Tibial nerve (tissue), 4 donors: ENCODE measurements around the gene PC. TPM values are rescaled to one million over a fixed set of nuclear protein-coding genes. Genes with fewer than 3 reads are reported as not detected.

Experiments used
- DNase-seq, 2 donors: peaks; one replicate each; pipeline ENCODE4 v3.0.0-alpha.2; 2019; ENCODE audit warnings: low spot score in 2 of 2
- H3K27ac ChIP-seq, 4 donors: fragments of 200-600 bp; sonication (generic) in 3 of 4; one replicate each; pipeline ENCODE4 v1.5.1; 2017 to 2019; ENCODE audit warnings: mild to moderate bottlenecking in 1 of 4
- H3K27me3 ChIP-seq, 2 donors: fragments of 200-600 bp; sonication (generic) in 1 of 2; one replicate each; pipeline versions ENCODE4 v1.5.1 to v1.6.0; 2017 to 2019
- H3K36me3 ChIP-seq, 3 donors: fragments of 200-600 bp; sonication (generic); one replicate each; pipeline ENCODE4 v1.5.1; 2018 to 2019
- H3K4me1 ChIP-seq, 4 donors: fragments of 200-600 bp; sonication (generic) in 3 of 4; one replicate each; pipeline ENCODE4 v1.5.1; 2017 to 2019
- H3K4me3 ChIP-seq, 4 donors: fragments of 200-600 bp; sonication (generic) in 3 of 4; one replicate each; pipeline ENCODE4 v1.5.1; 2017 to 2019; ENCODE audit warnings: mild to moderate bottlenecking in 1 of 4, moderate library complexity in 1 of 4
- H3K9me3 ChIP-seq, 4 donors: fragments of 200-600 bp; sonication (generic) in 3 of 4; one replicate each; pipeline ENCODE4 v1.5.1; 2017 to 2019
- CTCF ChIP-seq, 5 experiments: fragments of 200-600 bp in 3 of 5; fragments of 450-650 bp in 2 of 5; sonication (generic) in 3 of 5; IDR thresholded peaks; one replicate each; pipeline ENCODE4 v1.5.1; 2016 to 2019; ENCODE audit warnings: antibody characterized with exemption in 5 of 5, mild to moderate bottlenecking in 3 of 5, moderate library complexity in 2 of 5
- EP300 ChIP-seq, 2 donors: sonication (generic); formaldehyde crosslinking; IDR thresholded peaks; one replicate each; pipeline ENCODE4 v1.6.1; 2017; ENCODE audit warnings: antibody characterized with exemption in 2 of 2, mild to moderate bottlenecking in 1 of 2
- POLR2A ChIP-seq, 2 donors: fragments of 450-650 bp; IDR thresholded peaks; one replicate each; pipeline ENCODE4 v1.6.1; 2017; ENCODE audit warnings: antibody characterized with exemption in 2 of 2, mild to moderate bottlenecking in 2 of 2, moderate library complexity in 2 of 2
- WGBS, 2 donors: methylation state at CpG; one replicate each; pipeline ENCODE4 v1.1.5; 2018; 5-methylcytosine and 5-hydroxymethylcytosine counted together
- total RNA-seq, 4 donors: library from RNA; depleted of rRNA; stranded (reverse); fragments of >200 nt; gene quantifications; one replicate each; pipeline ENCODE4 v1.1.0, GENCODE V29; 2016

PC gene
- total RNA-seq, 4 donors from 2014 or later, result 82.5 to 135 (median 90.2) TPM

- no peak for DNase-seq
- TF ChIP-seq POLR2A (IDR thresholded peaks at IDR 0.05) (no peak), CTCF (IDR thresholded peaks at IDR 0.05) (no peak), EP300 (IDR thresholded peaks at IDR 0.05) (no peak)
- H3K4me3 ChIP-seq, result no peak overlapping the region
- WGBS, 2 donors, result 91 to 96% methylated on average over 4 of the region's 4 CpGs
- H3K36me3 ChIP-seq, result peaks cover 0 to 17% (median 0%) of the 10 kb centered on the region in 3 donors
- no peaks in the 10 kb centered on the region for H3K4me1 ChIP-seq
- no peaks in the 10 kb centered on the region for H3K9me3 ChIP-seq
- no peak overlapping the region for H3K27ac ChIP-seq
- H3K27me3 ChIP-seq, result no peaks in the 10 kb centered on the region
Measured at GRCh38 chr11:66823700-66824099, 134.5 kb downstream of the PC start.

GRCh38 chr11:66820901-66821300 lies 137.3 kb downstream of the PC start:
- no peak overlapping the region for H3K27ac ChIP-seq
- no peak for DNase-seq
- H3K27me3 ChIP-seq, result no peaks in the 10 kb centered on the region
- WGBS, 2 donors, result 81 to 83% methylated on average over 3 of the region's 3 CpGs
- TF ChIP-seq EP300 (IDR thresholded peaks at IDR 0.05) (no peak), CTCF (IDR thresholded peaks at IDR 0.05) (no peak), POLR2A (IDR thresholded peaks at IDR 0.05) (no peak)
- H3K9me3 ChIP-seq, result no peaks in the 10 kb centered on the region
- H3K4me1 ChIP-seq, result no peaks in the 10 kb centered on the region
- H3K36me3 ChIP-seq, result peaks cover 0 to 23% (median 0%) of the 10 kb centered on the region in 3 donors
- H3K4me3 ChIP-seq, result no peak overlapping the region

- Histone ChIP-seq H3K27ac (no peak overlapping the region), H3K4me3 (no peak overlapping the region), H3K36me3 (peaks cover 0 to 23% (median 0%) of the 10 kb centered on the region in 3 donors), H3K27me3 (no peaks in the 10 kb centered on the region), H3K4me1 (no peaks in the 10 kb centered on the region), H3K9me3 (no peaks in the 10 kb centered on the region)
- no peak for TF ChIP-seq POLR2A (IDR thresholded peaks at IDR 0.05)
- TF ChIP-seq CTCF (IDR thresholded peaks at IDR 0.05), result no peak
- TF ChIP-seq EP300 (IDR thresholded peaks at IDR 0.05), result no peak
- WGBS, 2 donors, result 66 to 88% methylated on average over 3 of the region's 3 CpGs
- no peak for DNase-seq
Measured at GRCh38 chr11:66820381-66820780, 137.8 kb downstream of the PC start.

GRCh38 chr11:66818231-66818955 lies 139.8 kb downstream of the PC start:
- Histone ChIP-seq H3K27ac (no peak overlapping the region), H3K4me1 (no peaks in the 10 kb centered on the region), H3K27me3 (no peaks in the 10 kb centered on the region), H3K4me3 (no peak overlapping the region), H3K9me3 (no peaks in the 10 kb centered on the region), H3K36me3 (peaks cover 0 to 28% (median 0%) of the 10 kb centered on the region in 3 donors)
- no peak for TF ChIP-seq EP300 (IDR thresholded peaks at IDR 0.05)
- no peak for TF ChIP-seq POLR2A (IDR thresholded peaks at IDR 0.05)
- TF ChIP-seq CTCF (IDR thresholded peaks at IDR 0.05), result no peak
- 77 to 85% methylated on average over 3 of the region's 3 CpGs for WGBS, 2 donors
- no peak for DNase-seq

GRCh38 chr11:66815646-66816045 lies 142.5 kb downstream of the PC start:
- no peaks in the 10 kb centered on the region for H3K27me3 ChIP-seq
- DNase-seq, result no peak
- no peak overlapping the region for H3K27ac ChIP-seq
- no peak for TF ChIP-seq POLR2A (IDR thresholded peaks at IDR 0.05)
- no peak for TF ChIP-seq CTCF (IDR thresholded peaks at IDR 0.05)
- no peak for TF ChIP-seq EP300 (IDR thresholded peaks at IDR 0.05)
- no peak overlapping the region for H3K4me3 ChIP-seq
- WGBS, 2 donors, result 85 to 88% methylated on average over 1 of the region's 1 CpG
- H3K9me3 ChIP-seq, result no peaks in the 10 kb centered on the region
- peaks cover 0 to 24% (median 0%) of the 10 kb centered on the region in 3 donors for H3K36me3 ChIP-seq
- no peaks in the 10 kb centered on the region for H3K4me1 ChIP-seq
